ENCODE data around the gene NEDD4. TPM values are rescaled to one million over a fixed set of nuclear protein-coding genes. Genes with fewer than 3 reads are reported as not detected.
"Not testable (repeated sequence)": the region's sequence is repeated elsewhere in the genome, so short reads cannot be mapped to it uniquely, and the experiment has no call there.

The NEDD4 gene
- total RNA-seq, 8 experiments from 2014 or later: 5.2 to 14.0 (median 11.1) TPM

- in situ Hi-C loops (cut with MboI; ENCODE audit: low pct_unique_long_range_greater_than_20kb in 2 of 9, low sequenced_read_pairs in 9 of 9, unreplicated experiment in 9 of 9): no loop called here
- peak in 1 of 8 experiments; percentile 29 for ATAC-seq (replicated peaks in 6 of 8)
Measured at GRCh38 chr15:55977231-55977630, 16.2 kb downstream of the NEDD4 start.

DNA sequence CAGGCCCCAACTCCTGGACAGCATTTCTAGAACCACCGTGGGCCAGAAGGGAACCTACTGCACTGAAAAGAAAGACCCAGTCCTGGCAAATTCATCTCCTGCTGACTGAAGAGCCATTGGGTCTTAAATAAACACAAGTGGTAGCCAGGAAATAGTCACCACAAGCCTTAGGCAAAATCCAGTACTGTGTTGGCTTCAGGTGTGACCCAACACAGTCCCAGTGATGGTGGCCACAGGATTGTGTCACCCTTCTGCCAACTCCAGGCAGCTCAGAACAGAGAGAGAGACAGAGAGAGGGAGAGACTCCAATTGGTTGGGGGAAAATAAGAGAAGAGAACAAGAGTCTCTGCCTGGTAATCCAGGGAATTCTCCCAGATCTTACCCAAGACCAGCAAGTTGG is 23.1 kb downstream of the NEDD4 start:
- no peak for ATAC-seq (replicated peaks in 6 of 8)
- 80 to 100% (median 100%) methylated on average over 1 of the region's 1 CpG; no CpG with 5 or more reads in 7 of the 10 experiments for WGBS, 10 experiments

More at GRCh38 chr15:55977231-55977630, 16.2 kb downstream of the NEDD4 start:
- Histone ChIP-seq H3K27ac (no peak overlapping the region), H3K4me1 (replicated peaks in 1 of 2) (peaks cover 0 to 2% of the 10 kb centered on the region in 2 donors), H3K4me3 (no peak overlapping the region)
- 11 to 100% (median 85%) methylated on average over 1 of the region's 1 CpG; no CpG with 5 or more reads in 1 of the 10 experiments for WGBS, 10 experiments

GRCh38 chr15:55969582-55969981 is 23.8 kb downstream of the NEDD4 start:
- no peaks in the 10 kb centered on the region for H3K4me1 ChIP-seq (replicated peaks in 1 of 2)
- no peak overlapping the region for H3K27ac ChIP-seq
- in situ Hi-C loops (cut with MboI; ENCODE audit: low pct_unique_long_range_greater_than_20kb in 2 of 9, low sequenced_read_pairs in 9 of 9, unreplicated experiment in 9 of 9): no loop called here
- WGBS, 10 experiments: 0 to 89% (median 47%) methylated on average over 1 to 3 of the region's 3 CpGs; no CpG with 5 or more reads in 5 of the 10 experiments
- peak in 3 of 8 experiments; percentile 95 to 100 (median 96) for ATAC-seq (replicated peaks in 6 of 8)
- H3K4me3 ChIP-seq: no peak overlapping the region

More for the DNA sequence above, 23.1 kb downstream of the NEDD4 start:
- H3K27ac ChIP-seq: no peak overlapping the region
- no peaks in the 10 kb centered on the region for H3K4me1 ChIP-seq (replicated peaks in 1 of 2)
- no peak overlapping the region for H3K4me3 ChIP-seq
- in situ Hi-C loops (cut with MboI; ENCODE audit: low pct_unique_long_range_greater_than_20kb in 2 of 9, low sequenced_read_pairs in 9 of 9, unreplicated experiment in 9 of 9): no loop called here

- no peak for ATAC-seq (replicated peaks in 6 of 8)
Measured at GRCh38 chr15:55968923-55969322, 24.5 kb downstream of the NEDD4 start.

DNA sequence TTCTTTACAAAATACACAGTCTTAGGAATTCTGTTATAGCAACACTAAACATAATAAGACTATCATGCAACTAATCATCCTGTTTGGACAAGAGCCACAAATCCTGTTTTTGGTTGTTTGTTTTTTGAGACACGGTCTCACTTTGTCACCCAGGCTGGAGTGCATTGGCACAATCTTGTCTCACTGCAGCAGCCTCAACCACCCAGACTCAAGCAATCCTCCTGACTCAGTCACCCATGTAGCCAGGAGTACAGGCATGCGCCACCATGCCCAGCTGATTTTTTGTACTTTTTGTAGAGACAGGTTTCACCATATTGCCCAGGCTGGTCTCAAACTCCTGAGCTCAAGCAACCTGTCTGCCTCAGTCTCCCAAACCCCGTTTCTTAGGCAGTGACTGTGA is 28.3 kb downstream of the NEDD4 start:
- Histone ChIP-seq H3K4me1 (replicated peaks in 1 of 2) (no peaks in the 10 kb centered on the region), H3K27ac (no peak overlapping the region), H3K4me3 (no peak overlapping the region)
- WGBS, 10 experiments: 78 to 100% (median 93%) methylated on average over 1 to 3 of the region's 3 CpGs; no CpG with 5 or more reads in 1 of the 10 experiments
- no peak for ATAC-seq (replicated peaks in 6 of 8)
- in situ Hi-C loops (cut with MboI; ENCODE audit: low pct_unique_long_range_greater_than_20kb in 2 of 9, low sequenced_read_pairs in 9 of 9, unreplicated experiment in 9 of 9): no loop called here

More at GRCh38 chr15:55968923-55969322, 24.5 kb downstream of the NEDD4 start:
- in situ Hi-C loops (cut with MboI; ENCODE audit: low pct_unique_long_range_greater_than_20kb in 2 of 9, low sequenced_read_pairs in 9 of 9, unreplicated experiment in 9 of 9): no loop called here
- 89 to 100% methylated on average over 1 of the region's 4 CpGs; no CpG with 5 or more reads in 8 of the 10 experiments for WGBS, 10 experiments
- H3K27ac ChIP-seq: no peak overlapping the region
- no peaks in the 10 kb centered on the region for H3K4me1 ChIP-seq (replicated peaks in 1 of 2)
- no peak overlapping the region for H3K4me3 ChIP-seq

- ATAC-seq (replicated peaks in 6 of 8): no peak
- H3K4me1 ChIP-seq (replicated peaks in 1 of 2): no peaks in the 10 kb centered on the region
- H3K27ac ChIP-seq: no peak overlapping the region
- no peak overlapping the region for H3K4me3 ChIP-seq
- 39 to 100% (median 85%) methylated on average over 1 to 2 of the region's 2 CpGs; no CpG with 5 or more reads in 4 of the 10 experiments for WGBS, 10 experiments
- in situ Hi-C loops (cut with MboI; ENCODE audit: low pct_unique_long_range_greater_than_20kb in 2 of 9, low sequenced_read_pairs in 9 of 9, unreplicated experiment in 9 of 9): no loop called here
Measured at GRCh38 chr15:55960946-55961345, 32.5 kb downstream of the NEDD4 start.

DNA sequence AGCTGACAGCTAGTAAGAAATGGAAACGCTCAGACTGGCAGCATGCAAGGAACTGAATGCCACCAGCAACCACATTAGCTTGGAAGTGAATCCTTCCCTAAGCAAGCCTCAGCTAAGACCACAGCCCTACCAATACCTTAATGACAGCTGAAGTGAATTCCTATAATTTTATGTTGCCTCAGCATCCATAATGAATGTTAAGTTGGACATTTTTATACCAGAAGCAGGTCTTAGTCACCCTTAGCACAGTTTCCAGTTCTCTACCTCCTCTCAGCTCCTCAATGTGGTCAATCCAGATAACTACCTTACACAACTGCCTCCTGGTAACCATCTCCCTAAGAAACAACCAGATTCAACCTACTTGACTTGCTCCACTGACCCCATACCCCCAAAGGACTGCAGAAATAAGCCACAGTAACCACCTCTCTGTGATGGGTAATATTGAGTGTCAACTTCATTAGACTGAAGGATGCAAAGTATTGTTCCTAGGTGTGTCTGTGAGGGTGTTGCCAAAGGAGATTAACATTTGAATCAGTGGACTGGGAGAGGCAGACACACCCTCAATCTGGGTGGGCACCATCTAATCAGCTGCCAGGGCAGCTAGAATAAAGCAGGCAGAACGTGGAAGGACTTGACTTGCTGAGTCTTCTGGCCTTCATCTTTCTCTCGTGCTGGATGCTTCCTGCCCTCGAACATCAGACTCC is 33.5 kb downstream of the NEDD4 start:
- H3K4me1 ChIP-seq (replicated peaks in 1 of 2): no peaks in the 10 kb centered on the region
- peak in 2 of 8 experiments; percentile 69 to 72 for ATAC-seq (replicated peaks in 6 of 8)
- in situ Hi-C loops (cut with MboI; ENCODE audit: low pct_unique_long_range_greater_than_20kb in 2 of 9, low sequenced_read_pairs in 9 of 9, unreplicated experiment in 9 of 9): no loop called here
- H3K4me3 ChIP-seq: no peak overlapping the region
- WGBS, 10 experiments: 40 to 80% (median 54%) methylated on average over 1 to 3 of the region's 4 CpGs; no CpG with 5 or more reads in 2 of the 10 experiments
- no peak overlapping the region for H3K27ac ChIP-seq

DNA sequence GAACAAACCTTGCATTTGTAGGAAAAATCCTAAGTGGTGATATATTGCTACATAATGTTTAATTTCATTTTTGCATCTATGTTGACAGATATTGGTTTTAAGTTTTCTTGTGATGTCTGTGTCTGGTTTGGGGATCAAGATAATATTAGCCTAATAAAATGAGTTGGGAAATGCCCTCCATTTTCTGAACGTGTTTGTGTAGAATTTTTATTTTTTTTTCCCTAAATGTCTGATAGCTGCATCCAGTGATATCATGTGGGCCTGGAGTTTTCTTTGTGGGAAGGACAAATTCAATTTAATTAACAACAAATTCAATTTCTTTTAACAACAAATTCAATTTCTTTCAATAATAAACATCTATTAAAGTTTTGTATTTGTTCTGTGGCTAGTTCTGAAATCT is 35.1 kb downstream of the NEDD4 start:
- H3K4me1 ChIP-seq (replicated peaks in 1 of 2): no peaks in the 10 kb centered on the region
- ATAC-seq (replicated peaks in 6 of 8): no peak
- WGBS, 10 experiments: 0 to 85% (median 64%) methylated on average over 1 of the region's 1 CpG; no CpG with 5 or more reads in 3 of the 10 experiments
- H3K27ac ChIP-seq: no peak overlapping the region
- H3K4me3 ChIP-seq: no peak overlapping the region
- in situ Hi-C loops (cut with MboI; ENCODE audit: low pct_unique_long_range_greater_than_20kb in 2 of 9, low sequenced_read_pairs in 9 of 9, unreplicated experiment in 9 of 9): no loop called here

GRCh38 chr15:55954862-55955605 is 38.4 kb downstream of the NEDD4 start:
- no peak overlapping the region for H3K4me3 ChIP-seq
- H3K27ac ChIP-seq: no peak overlapping the region
- ATAC-seq (replicated peaks in 6 of 8): no peak
- no peaks in the 10 kb centered on the region for H3K4me1 ChIP-seq (replicated peaks in 1 of 2)
- in situ Hi-C loops (cut with MboI; ENCODE audit: low pct_unique_long_range_greater_than_20kb in 2 of 9, low sequenced_read_pairs in 9 of 9, unreplicated experiment in 9 of 9): no loop called here
- 80 to 100% (median 97%) methylated on average over 1 to 6 of the region's 6 CpGs; no CpG with 5 or more reads in 3 of the 10 experiments for WGBS, 10 experiments

- in situ Hi-C loops (cut with MboI; ENCODE audit: low pct_unique_long_range_greater_than_20kb in 2 of 9, low sequenced_read_pairs in 9 of 9, unreplicated experiment in 9 of 9); H3K4me1 ChIP-seq (replicated peaks in 1 of 2); H3K27ac ChIP-seq; ATAC-seq (replicated peaks in 6 of 8); H3K4me3 ChIP-seq: not testable (repeated sequence)
- 88 to 99% (median 94%) methylated on average over 2 to 12 of the region's 14 CpGs for WGBS, 10 experiments
Measured at GRCh38 chr15:55952501-55953274, 40.7 kb downstream of the NEDD4 start.

DNA sequence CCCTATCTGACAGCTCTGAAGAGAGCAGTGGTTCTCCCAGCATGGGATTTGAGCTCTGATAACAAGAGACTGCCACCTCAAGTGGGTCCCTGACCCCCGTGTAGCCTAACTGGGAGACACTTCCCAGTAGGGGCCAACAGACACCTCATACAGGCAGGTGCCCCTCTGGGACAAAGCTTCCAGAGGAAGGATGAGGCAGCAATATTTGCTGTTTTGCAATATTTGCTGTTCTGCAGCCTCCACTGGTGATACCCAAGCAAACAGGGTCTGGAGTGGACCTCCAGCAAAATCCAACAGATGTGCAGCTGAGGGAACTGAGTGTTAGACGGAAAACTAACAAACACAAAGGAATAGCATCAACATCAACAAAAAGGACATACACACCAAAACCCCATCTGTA is 48.8 kb downstream of the NEDD4 start:
- in situ Hi-C loops (cut with MboI; ENCODE audit: low pct_unique_long_range_greater_than_20kb in 2 of 9, low sequenced_read_pairs in 9 of 9, unreplicated experiment in 9 of 9); H3K4me3 ChIP-seq; H3K27ac ChIP-seq; H3K4me1 ChIP-seq (replicated peaks in 1 of 2); ATAC-seq (replicated peaks in 6 of 8): not testable (repeated sequence)
- WGBS, 10 experiments: 76 to 100% (median 80%) methylated on average over 1 to 2 of the region's 2 CpGs; no CpG with 5 or more reads in 7 of the 10 experiments

DNA sequence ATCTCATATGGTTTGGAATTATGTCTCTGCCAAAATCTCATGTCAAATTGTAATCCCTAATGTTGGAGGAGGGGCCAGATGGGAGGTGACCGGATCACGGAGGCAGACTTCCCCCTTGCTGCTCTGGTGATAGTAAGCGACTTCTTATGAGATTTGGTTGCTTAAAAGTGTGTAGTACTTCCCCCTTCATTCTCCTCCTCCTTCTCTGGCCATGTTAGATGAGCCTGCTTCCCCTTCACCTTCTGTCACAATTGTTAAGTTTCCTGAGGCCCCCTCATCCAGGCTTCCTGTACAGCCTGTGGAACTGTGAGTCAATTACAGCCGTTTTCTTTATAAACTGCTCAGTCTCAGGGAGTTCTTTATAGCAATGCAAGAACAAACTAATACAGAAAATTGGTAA is 51.1 kb downstream of the NEDD4 start:
- no peak for ATAC-seq (replicated peaks in 6 of 8)
- in situ Hi-C loops (cut with MboI; ENCODE audit: low pct_unique_long_range_greater_than_20kb in 2 of 9, low sequenced_read_pairs in 9 of 9, unreplicated experiment in 9 of 9): no loop called here
- H3K4me3 ChIP-seq: no peak overlapping the region
- H3K27ac ChIP-seq: no peak overlapping the region
- WGBS, 10 experiments: 80 to 100% (median 96%) methylated on average over 1 to 4 of the region's 4 CpGs; no CpG with 5 or more reads in 1 of the 10 experiments
- no peaks in the 10 kb centered on the region for H3K4me1 ChIP-seq (replicated peaks in 1 of 2)

DNA sequence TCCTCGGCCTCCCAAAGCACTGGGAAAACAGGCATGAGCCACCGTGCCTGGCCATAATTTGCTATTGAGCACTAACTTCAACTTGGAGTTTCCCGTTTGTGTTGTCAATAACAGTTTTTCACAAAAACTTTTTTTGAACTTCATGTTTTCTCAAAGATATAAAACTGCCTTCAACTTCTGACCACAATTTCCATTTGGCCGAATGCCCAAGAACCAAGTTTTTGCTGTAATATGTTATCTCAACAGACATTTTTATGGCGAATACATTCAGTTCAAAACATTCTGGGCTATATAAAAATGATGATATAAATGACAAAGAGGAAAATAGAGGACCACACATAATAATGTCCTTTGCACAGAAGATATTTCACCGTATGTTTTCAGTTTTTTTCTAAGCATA is 56.4 kb downstream of the NEDD4 start:
- Histone ChIP-seq H3K4me3 (no peak overlapping the region), H3K4me1 (replicated peaks in 1 of 2) (no peaks in the 10 kb centered on the region), H3K27ac (no peak overlapping the region)
- 31 to 100% (median 88%) methylated on average over 1 to 6 of the region's 6 CpGs for WGBS, 10 experiments
- in situ Hi-C loops (cut with MboI; ENCODE audit: low pct_unique_long_range_greater_than_20kb in 2 of 9, low sequenced_read_pairs in 9 of 9, unreplicated experiment in 9 of 9): no loop called here
- no peak for ATAC-seq (replicated peaks in 6 of 8)
